K562 (cell line): ENCODE data around the gene EFCAB8. TPM values are rescaled to one million over a fixed set of nuclear protein-coding genes. Genes with fewer than 3 reads are reported as not detected.

Experiments used
- ATAC-seq: fragments of 200-7000 bp; cut with Tn5 transposase; 3 replicates; pipeline ENCODE4 v1.9.1; 2020; ENCODE audit warnings: moderate library complexity
- BruUV-seq: library from RNA; stranded (reverse); fragments of 400-500 nt; replicated peaks from 2 replicates; lab custom pipeline; 2021; lab: Mats Ljungman, UMichigan
- CTCF ChIA-PET: fragments of 300-600 bp; formaldehyde crosslinking; extraction: SDS; loops from one replicate; lab custom pipeline; 2021; ENCODE audit warnings: low intra/inter-chr PET ratio; lab: Yijun Ruan, JAX
- POLR2A ChIA-PET: fragments of 300-600, 350-650 bp; sonication (Branson Sonifier 250); formaldehyde crosslinking; extraction: SDS; loops from one replicate; lab custom pipeline; 2021; ENCODE audit warnings: antibody characterized with exemption, inconsistent platforms; lab: Yijun Ruan, JAX
- DNase-seq, 4 experiments: peaks; one replicate each; pipeline versions ENCODE4 v3.0.0 to v3.0.0-alpha.2; 2011 to 2018; ENCODE audit warnings: low spot score in 3 of 4, mixed read lengths in 3 of 4; ENCODE audit errors: extremely low read depth in 1 of 4
- FAIRE-seq: peaks from 2 replicates; lab custom pipeline; 2011; peaks lifted over from hg19 to GRCh38; lab: Jason Lieb, UNC
- H2AFZ ChIP-seq: 2 replicates; pipeline ENCODE4 v1.6.0; 2011; ENCODE audit warnings: low read depth, low read length, control low read depth, inconsistent platforms
- H3K27ac ChIP-seq: fragments of 200-600 bp; 3 replicates; pipeline ENCODE4 v1.8.0; 2011; ENCODE audit warnings: low read depth, mild to moderate bottlenecking, control low read depth, inconsistent platforms, low read length, moderate library complexity, mixed read lengths; ENCODE audit errors: extremely low read depth
- H3K27me3 ChIP-seq, 2 experiments: fragments of 300-600 bp in 1 of 2; 2 replicates in 1 of 2; 3 replicates in 1 of 2; pipeline versions ENCODE4 v1.6.0 to v1.8.0; 2011; ENCODE audit warnings: inconsistent platforms in 2 of 2, low read length in 2 of 2, mild to moderate bottlenecking in 1 of 2, mixed read lengths in 1 of 2, moderate library complexity in 1 of 2; ENCODE audit not compliant: control insufficient read depth in 2 of 2, insufficient read depth in 2 of 2
- H3K36me3 ChIP-seq: fragments of 300-600 bp; 3 replicates; pipeline ENCODE4 v1.8.0; 2011; ENCODE audit warnings: mild to moderate bottlenecking, low read length, inconsistent platforms; ENCODE audit not compliant: control insufficient read depth, insufficient read depth
- H3K4me1 ChIP-seq, 2 experiments: fragments of 200-600 bp in 1 of 2; replicated peaks in 1 of 2; 2 replicates in 1 of 2; 3 replicates in 1 of 2; pipeline versions ENCODE4 v1.5.1 to v1.8.0; 2011; ENCODE audit warnings: inconsistent platforms in 2 of 2, low read length in 2 of 2, mild to moderate bottlenecking in 1 of 2, mixed read lengths in 1 of 2, moderate library complexity in 1 of 2; ENCODE audit not compliant: control insufficient read depth in 2 of 2, insufficient read depth in 2 of 2
- H3K4me2 ChIP-seq: 2 replicates; pipeline ENCODE4 v1.6.1; 2011; ENCODE audit warnings: low read length, control low read depth, inconsistent platforms, mixed read lengths; ENCODE audit not compliant: insufficient read depth
- H3K4me3 ChIP-seq: fragments of 200-600 bp; sonication (generic), shearing (Covaris generic); 2 replicates; pipeline ENCODE4 v1.5.1; 2016; ENCODE audit warnings: control low read depth, inconsistent platforms
- H3K79me2 ChIP-seq: fragments of 200-600 bp; 3 replicates; pipeline ENCODE4 v1.8.0; 2011; ENCODE audit warnings: low read length, inconsistent platforms; ENCODE audit not compliant: control insufficient read depth, insufficient read depth
- H3K9ac ChIP-seq, 2 experiments: 2 replicates each; pipeline versions ENCODE4 v1.6.0 to v1.6.1; 2011; ENCODE audit warnings: low read depth in 2 of 2, low read length in 2 of 2, control low read depth in 1 of 2, inconsistent platforms in 1 of 2, mild to moderate bottlenecking in 1 of 2, mixed read lengths in 1 of 2; ENCODE audit not compliant: insufficient read depth in 1 of 2
- H3K9me1 ChIP-seq: one replicate; pipeline ENCODE4 v1.6.0; 2011; ENCODE audit warnings: inconsistent platforms, mild to moderate bottlenecking, low read length, moderate library complexity; ENCODE audit not compliant: control insufficient read depth, insufficient read depth
- H3K9me3 ChIP-seq: replicated peaks from 2 replicates; pipeline ENCODE4 v1.5.1; 2011; ENCODE audit warnings: low read depth, low read length, inconsistent platforms; ENCODE audit not compliant: control insufficient read depth, insufficient read depth
- H4K20me1 ChIP-seq: replicated peaks from 2 replicates; pipeline ENCODE4 v1.6.1; 2011; ENCODE audit warnings: low read length, inconsistent platforms, mixed read lengths; ENCODE audit not compliant: control insufficient read depth, insufficient read depth
- HDAC3 ChIP-seq: fragments of 450-650 bp; IDR thresholded peaks from 2 replicates; pipeline ENCODE4 v1.6.1; 2018; ENCODE audit warnings: borderline replicate concordance, mild to moderate bottlenecking, moderate library complexity; ENCODE audit not compliant: partially characterized antibody
- RBM25 ChIP-seq: fragments of 200-400 bp; formaldehyde crosslinking; IDR thresholded peaks from 2 replicates; pipeline ENCODE4 v1.6.1; 2018; ENCODE audit warnings: low read length, low read depth, moderate library complexity; ENCODE audit not compliant: severe bottlenecking
- RUNX1 ChIP-seq: sonication (generic); IDR thresholded peaks from 2 replicates; pipeline ENCODE4 v1.6.1; 2016; ENCODE audit warnings: antibody characterized with exemption, low read depth
- ZFP36 ChIP-seq: fragments of 150-350 bp; IDR thresholded peaks from 2 replicates; pipeline ENCODE4 v1.6.1; 2018; ENCODE audit warnings: low read length, low read depth; ENCODE audit not compliant: partially characterized antibody
- WGBS: fragments of 100-300 bp; shearing (Covaris generic); methylation state at CpG from one replicate; pipeline ENCODE4 v1.1.6; 2016; ENCODE audit warnings: low coverage, mixed read lengths; ENCODE audit not compliant: insufficient coverage; ENCODE audit errors: missing lambda C conversion rate; 5-methylcytosine and 5-hydroxymethylcytosine counted together
- in situ Hi-C: fragments of 300-500 bp; cut with MboI; formaldehyde crosslinking; loops from 4 replicates; pipeline ENCODE4 v1.15.0; 2018; ENCODE audit warnings: inconsistent platforms, mixed read lengths
- intact Hi-C: fragments of 100-400 bp; cut with micrococcal nuclease; formaldehyde crosslinking; loops from 2 replicates; pipeline ENCODE4 v1.14.2; 2022
- polyA plus RNA-seq, 8 experiments: library from polyadenylated mRNA; depleted of rRNA in 4 of 8; stranded (reverse) in 5 of 8; unstranded in 3 of 8; fragments of >200 nt; fragmentation: Nextera tagmentation in 2 of 8; fragmentation: Illumina TruSeq in 1 of 8; extraction: Ambion mirVana in 2 of 8; extraction: Trizol in 1 of 8; gene quantifications; 2 replicates each; pipeline versions ENCODE4 v1.2.1 to v1.2.3, GENCODE V29; 2011 to 2014; ENCODE audit warnings: inconsistent platforms in 1 of 8, missing spikeins in 1 of 8
- total RNA-seq, 7 experiments: library from RNA; depleted of rRNA in 6 of 7; stranded (reverse); fragments of >200 nt in 6 of 7; fragmentation: Illumina TruSeq in 2 of 7; extraction: Trizol in 2 of 7; gene quantifications; 2 replicates each; pipeline versions ENCODE4 v1.2.1 to v1.2.3, GENCODE V29; 2011 to 2021; ENCODE audit warnings: low replicate concordance in 1 of 7
- TF ChIP-seq, protein P1 (sequence below): fragments of 250-450 bp; sonication (Bioruptor Pico); IDR thresholded peaks from 2 replicates; pipeline ENCODE4 v1.5.0; 2020; ENCODE audit warnings: mild to moderate bottlenecking, borderline replicate concordance

Gene EFCAB8
- total and polyA plus RNA-seq, 9 of the 15 experiments (the other 6 are each of a cell fraction or from before 2014, with no cell fraction given): 0.03 to 0.18 (median 0.11) TPM; not detected in 6

DNA sequence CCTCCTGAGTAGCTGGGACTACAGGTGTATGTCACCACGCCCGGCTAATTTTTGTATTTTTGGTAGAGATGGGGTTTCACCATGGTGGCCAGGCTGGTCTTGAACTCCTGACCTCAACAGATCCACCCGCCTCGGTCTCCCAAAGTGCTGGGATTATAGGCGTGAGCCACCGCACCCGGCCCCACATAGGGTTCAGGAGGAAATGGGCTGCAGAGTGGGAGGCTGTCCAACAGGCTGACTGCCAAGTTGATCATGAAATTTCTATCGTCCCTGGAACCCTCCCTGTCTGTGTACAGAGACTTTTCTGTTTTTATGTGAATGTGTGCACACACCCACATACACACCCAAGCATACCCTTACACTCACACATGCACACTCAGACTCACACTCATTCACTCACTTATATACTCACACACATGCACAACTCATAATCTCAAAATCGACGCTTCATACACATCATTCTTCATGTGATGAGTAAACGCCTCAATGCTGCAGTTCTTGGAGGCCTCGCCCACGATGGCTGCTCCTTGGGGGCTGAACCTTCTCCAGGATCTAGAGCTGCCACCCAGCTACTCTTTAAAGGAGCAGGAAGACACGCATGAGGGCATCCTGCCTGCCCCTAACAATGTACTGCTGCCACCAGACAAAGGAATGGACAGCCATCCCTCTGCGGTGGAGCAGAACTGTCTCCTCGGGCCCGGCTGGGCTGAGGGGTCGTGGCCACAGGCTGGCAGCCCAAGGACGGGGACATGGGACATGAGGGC, 109.9 kb downstream of the EFCAB8 start:
- H3K4me2 ChIP-seq: no peak overlapping the region
- ChIA-PET CTCF (no interaction called here), POLR2A (no interaction called here)
- no peak overlapping the region for H3K4me3 ChIP-seq
- 2% methylated on average over 19 of the region's 19 CpGs for WGBS
- DNase-seq: no peak
- H3K9me3 ChIP-seq: no peaks in the 10 kb centered on the region
- no peak for TF ChIP-seq RUNX1
- TF ChIP-seq HDAC3: no peak
- ATAC-seq: no peak
- peaks cover 25 to 62% of the 10 kb centered on the region in 2 experiments for H3K27me3 ChIP-seq
- intact Hi-C loops (no loop called here), in situ Hi-C loops (no loop called here)
- no peaks in the 10 kb centered on the region; the same call in 1 of the 2 replicates for H4K20me1 ChIP-seq
- peaks cover 5 to 8% of the 10 kb centered on the region in 2 experiments; a peak in 3 of 5 replicates for H3K4me1 ChIP-seq
- H3K9ac ChIP-seq: peak overlapping the region in 1 of 2 experiments; percentile 4; a peak in 1 of 4 replicates
- H3K79me2 ChIP-seq: no peaks in the 10 kb centered on the region
- FAIRE-seq: no peak
- H3K36me3 ChIP-seq: no peaks in the 10 kb centered on the region
- no peak overlapping the region for H3K27ac ChIP-seq
- no TSS peak for BruUV-seq
- H3K9me1 ChIP-seq: no peaks in the 10 kb centered on the region
- H2AFZ ChIP-seq: no peak overlapping the region

DNA sequence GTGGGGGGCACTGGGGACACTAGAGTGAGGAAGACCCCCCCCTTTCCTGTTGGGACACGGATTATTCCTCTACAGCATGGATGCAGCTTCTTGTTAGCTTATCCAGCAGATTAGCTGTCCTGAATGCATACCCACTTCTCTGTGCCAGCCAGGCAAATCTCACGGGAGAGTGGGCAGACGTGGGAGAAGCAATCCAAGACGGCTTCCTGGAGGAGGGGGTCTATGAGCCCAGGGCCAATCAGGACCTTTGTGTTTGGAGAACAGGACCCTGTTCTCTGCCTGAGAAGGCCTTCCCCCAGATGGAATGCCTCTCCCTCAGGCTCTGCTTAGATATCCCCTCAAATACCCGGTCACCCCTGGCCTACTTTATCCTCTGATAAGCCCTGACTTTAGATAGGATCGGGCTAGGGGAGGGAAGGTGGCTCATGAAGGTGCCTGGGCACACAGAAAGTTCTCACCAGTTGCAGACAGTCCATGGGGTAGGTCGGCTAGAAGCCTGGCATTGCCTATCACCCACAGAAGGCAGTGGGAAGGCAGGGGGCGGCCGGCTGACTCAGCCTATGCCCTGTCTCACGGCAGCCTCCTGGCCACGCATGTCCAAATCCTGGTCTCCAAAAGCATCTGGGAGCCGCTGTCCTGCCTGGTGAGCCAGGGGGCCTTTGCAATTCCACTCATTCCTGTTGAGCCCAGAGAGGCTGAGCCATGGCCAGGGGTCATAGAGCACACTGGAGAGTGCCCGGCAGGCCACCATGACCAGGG, 110.8 kb downstream of the EFCAB8 start:
- Histone ChIP-seq H3K9me1 (no peaks in the 10 kb centered on the region), H3K79me2 (no peaks in the 10 kb centered on the region), H3K27ac (no peak overlapping the region), H3K9me3 (no peaks in the 10 kb centered on the region), H4K20me1 (no peaks in the 10 kb centered on the region; the same call in 1 of the 2 replicates), H3K36me3 (no peaks in the 10 kb centered on the region), H3K4me1 (peaks cover 5 to 8% of the 10 kb centered on the region in 2 experiments; a peak in 3 of 5 replicates), H3K27me3 (peaks cover 25 to 68% of the 10 kb centered on the region in 2 experiments), H2AFZ (no peak overlapping the region), H3K4me2 (no peak overlapping the region), H3K9ac (no peak overlapping the region), H3K4me3 (no peak overlapping the region)
- ATAC-seq: no peak
- 13% methylated on average over 13 of the region's 13 CpGs for WGBS
- in situ Hi-C loops: no loop called here
- no peak for FAIRE-seq
- peak; percentile 67 for TF ChIP-seq RBM25
- TF ChIP-seq, protein P1, sequence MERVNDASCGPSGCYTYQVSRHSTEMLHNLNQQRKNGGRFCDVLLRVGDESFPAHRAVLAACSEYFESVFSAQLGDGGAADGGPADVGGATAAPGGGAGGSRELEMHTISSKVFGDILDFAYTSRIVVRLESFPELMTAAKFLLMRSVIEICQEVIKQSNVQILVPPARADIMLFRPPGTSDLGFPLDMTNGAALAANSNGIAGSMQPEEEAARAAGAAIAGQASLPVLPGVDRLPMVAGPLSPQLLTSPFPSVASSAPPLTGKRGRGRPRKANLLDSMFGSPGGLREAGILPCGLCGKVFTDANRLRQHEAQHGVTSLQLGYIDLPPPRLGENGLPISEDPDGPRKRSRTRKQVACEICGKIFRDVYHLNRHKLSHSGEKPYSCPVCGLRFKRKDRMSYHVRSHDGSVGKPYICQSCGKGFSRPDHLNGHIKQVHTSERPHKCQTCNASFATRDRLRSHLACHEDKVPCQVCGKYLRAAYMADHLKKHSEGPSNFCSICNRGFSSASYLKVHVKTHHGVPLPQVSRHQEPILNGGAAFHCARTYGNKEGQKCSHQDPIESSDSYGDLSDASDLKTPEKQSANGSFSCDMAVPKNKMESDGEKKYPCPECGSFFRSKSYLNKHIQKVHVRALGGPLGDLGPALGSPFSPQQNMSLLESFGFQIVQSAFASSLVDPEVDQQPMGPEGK: no peak
- peak; percentile 95 for TF ChIP-seq ZFP36
- no TSS peak for BruUV-seq
- no peak for DNase-seq
- POLR2A ChIA-PET: no interaction called here
- intact Hi-C loops: no loop called here
- CTCF ChIA-PET: no interaction called here
